GM20431 (cell line): ENCODE data around the gene MCF2L.
"Not testable (repeated sequence)": the region's sequence is repeated elsewhere in the genome, so short reads cannot be mapped to it uniquely, and the experiment has no call there.

Source experiments
- in situ Hi-C: fragments of 300-500 bp; cut with MseI, MboI; formaldehyde crosslinking; loops from one replicate; pipeline ENCODE4 v1.15.0; 2020; ENCODE audit warnings: low sequenced_read_pairs; ENCODE audit not compliant: unreplicated experiment

The MCF2L gene

GRCh38 chr13:113099142-113099541 is 130.1 kb downstream of the MCF2L start:
- in situ Hi-C loops = no loop called here

- in situ Hi-C loops = not testable (repeated sequence)
These were observed 133.3 kb downstream of the MCF2L start for GRCh38 chr13:113102302-113102701.

- in situ Hi-C loops = no loop called here
These were observed 133.7 kb downstream of the MCF2L start for GRCh38 chr13:113102727-113103126.

- in situ Hi-C loops = no loop called here
These were observed 134.6 kb downstream of the MCF2L start for GRCh38 chr13:113103646-113104045.

GRCh38 chr13:113105032-113105920 is 136.3 kb downstream of the MCF2L start, which contains the start of gene F7:
Gene F7, plus strand, starts transcription at chr13:113105791. Its CDS starts 51 bp downstream, at chr13:113105842.
- in situ Hi-C loops = no loop called here

- in situ Hi-C loops = no loop called here
These were observed 137.0 kb downstream of the MCF2L start for GRCh38 chr13:113105921-113106452.

- in situ Hi-C loops = no loop called here
These were observed 137.8 kb downstream of the MCF2L start for GRCh38 chr13:113106711-113107351.

GRCh38 chr13:113108521-113108920 is 139.5 kb downstream of the MCF2L start:
- in situ Hi-C loops = not testable (repeated sequence)

- in situ Hi-C loops = no loop called here
These were observed 140.4 kb downstream of the MCF2L start for GRCh38 chr13:113109151-113110047.

- in situ Hi-C loops = no loop called here
These were observed 141.2 kb downstream of the MCF2L start for GRCh38 chr13:113110048-113110851.

GRCh38 chr13:113110852-113111315 is 141.9 kb downstream of the MCF2L start:
- in situ Hi-C loops = no loop called here

GRCh38 chr13:113111821-113112220 is 142.8 kb downstream of the MCF2L start:
- in situ Hi-C loops = not testable (repeated sequence)

- in situ Hi-C loops = not testable (repeated sequence)
These were observed 143.5 kb downstream of the MCF2L start for GRCh38 chr13:113112475-113112874.

- in situ Hi-C loops = no loop called here
These were observed 144.2 kb downstream of the MCF2L start for GRCh38 chr13:113112893-113113845.

- in situ Hi-C loops = no loop called here
These were observed 144.8 kb downstream of the MCF2L start for GRCh38 chr13:113113846-113114271.

GRCh38 chr13:113114511-113115362 is 145.7 kb downstream of the MCF2L start:
- in situ Hi-C loops = no loop called here
